IPS-NIHi7 (cell line): ENCODE data around the gene SGSH.
"Not testable (repeated sequence)": the region's sequence is repeated elsewhere in the genome, so short reads cannot be mapped to it uniquely, and the experiment has no call there.

ENCODE experiments used
- DNase-seq: peaks from one replicate; pipeline ENCODE4 v3.0.0; 2012; ENCODE audit warnings: mixed read lengths; ENCODE audit errors: extremely low spot score

SGSH gene

GRCh38 chr17:80212109-80212508, 8.0 kb downstream of the SGSH start:
- no peak for DNase-seq

- no peak for DNase-seq
Measured at GRCh38 chr17:80210348-80211108, 9.6 kb downstream of the SGSH start.

GRCh38 chr17:80209765-80210164, 10.4 kb downstream of the SGSH start:
- no peak for DNase-seq

- DNase-seq, result no peak
Measured at GRCh38 chr17:80208050-80208449, 12.1 kb downstream of the SGSH start.

- no peak for DNase-seq
Measured at GRCh38 chr17:80205811-80206210, 14.3 kb downstream of the SGSH start.

GRCh38 chr17:80204626-80205468, 15.3 kb downstream of the SGSH start:
- no peak for DNase-seq

- DNase-seq, result no peak
Measured at GRCh38 chr17:80203471-80203963, 16.6 kb downstream of the SGSH start.

- no peak for DNase-seq
Measured at GRCh38 chr17:80202197-80202596, 17.9 kb downstream of the SGSH start.

GRCh38 chr17:80201446-80201845, 18.7 kb downstream of the SGSH start:
- no peak for DNase-seq

GRCh38 chr17:80199295-80199694, 20.8 kb downstream of the SGSH start:
- not testable (repeated sequence) for DNase-seq

- peak; percentile 43 for DNase-seq
Measured at GRCh38 chr17:80198144-80198661, 21.9 kb downstream of the SGSH start.

- no peak for DNase-seq
Measured at GRCh38 chr17:80196652-80197051, 23.5 kb downstream of the SGSH start.

- peak; percentile 74 for DNase-seq
Measured at GRCh38 chr17:80195671-80196529, 24.2 kb downstream of the SGSH start.

GRCh38 chr17:80195141-80195540, 25.0 kb downstream of the SGSH start:
- no peak for DNase-seq

- DNase-seq, result no peak
Measured at GRCh38 chr17:80191865-80192661, 28.1 kb downstream of the SGSH start.

GRCh38 chr17:80191192-80191591, 28.9 kb downstream of the SGSH start:
- DNase-seq, result peak; percentile 63

- no peak for DNase-seq
Measured at GRCh38 chr17:80190716-80191115, 29.4 kb downstream of the SGSH start.

GRCh38 chr17:80189611-80190010, 30.5 kb downstream of the SGSH start:
- DNase-seq, result no peak

GRCh38 chr17:80187515-80187941, 32.6 kb downstream of the SGSH start:
- DNase-seq, result no peak

GRCh38 chr17:80187090-80187489, 33.0 kb downstream of the SGSH start:
- no peak for DNase-seq

GRCh38 chr17:80185968-80186367, 34.2 kb downstream of the SGSH start:
- no peak for DNase-seq
